ENCODE data around the gene NR4A3. TPM values are rescaled to one million over a fixed set of nuclear protein-coding genes. Genes with fewer than 3 reads are reported as not detected.

Gene NR4A3
- total RNA-seq, 1 experiment from 2014 or later = 0.24 TPM

DNA sequence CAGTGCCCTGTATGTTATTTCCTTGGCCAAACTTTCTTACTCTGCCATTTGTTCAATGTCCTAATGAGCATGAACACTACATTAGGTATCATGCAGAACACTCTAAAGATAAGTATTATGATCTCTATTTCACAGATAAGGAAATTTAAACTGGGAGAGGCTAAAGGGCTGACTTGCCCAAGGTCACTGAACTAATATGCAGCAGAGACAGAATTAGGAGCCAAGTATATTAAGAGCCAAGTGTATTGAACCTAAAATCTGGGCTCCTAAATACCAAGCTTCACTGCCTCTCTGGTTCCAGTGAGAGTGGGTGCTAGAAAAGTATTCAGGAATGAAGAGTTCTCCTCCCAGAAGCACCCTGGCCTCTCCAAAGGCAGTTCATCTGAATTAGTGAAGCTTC lies 13.5 kb downstream of the NR4A3 start:
- Histone ChIP-seq H3T11ph (ENCODE audit: low read length) (no peak overlapping the region), H3K56ac (ENCODE audit: insufficient read length, low read depth, low read length) (no peak overlapping the region), H4K8ac (replicated peaks; ENCODE audit: insufficient read length, low read depth, low read length) (no peak overlapping the region), H3K79me1 (ENCODE audit: insufficient read depth, low read depth, low read length, poor library complexity, severe bottlenecking) (no peaks in the 10 kb centered on the region), H3K18ac (ENCODE audit: insufficient read length, low read depth, low read length) (no peak overlapping the region), H3K4ac (ENCODE audit: low read depth, low read length) (no peak overlapping the region), H4K20me1 (ENCODE audit: control insufficient read depth, insufficient read depth, insufficient read length) (no peaks in the 10 kb centered on the region), H3K4me2 (ENCODE audit: insufficient read depth, insufficient read length, low read length) (no peak overlapping the region), H3K23ac (ENCODE audit: insufficient read length, low read depth, low read length) (no peak overlapping the region), H2BK20ac (ENCODE audit: low read depth, low read length, poor library complexity, severe bottlenecking) (no peak overlapping the region), H3K23me2 (ENCODE audit: insufficient read length, low read depth, low read length, poor library complexity, severe bottlenecking) (no peaks in the 10 kb centered on the region), H2BK15ac (ENCODE audit: low read depth, low read length) (no peak overlapping the region), H3K9ac (ENCODE audit: extremely low read depth, insufficient read length, low read length) (no peak overlapping the region), H3K9me3 (ENCODE audit: control insufficient read depth, low read depth, low read length) (no peaks in the 10 kb centered on the region), H3K27ac (ENCODE audit: insufficient read length, low read depth, low read length) (no peak overlapping the region), H2AK5ac (ENCODE audit: insufficient read length, low read length) (no peak overlapping the region), H4K5ac (ENCODE audit: insufficient read length, low read depth, low read length) (no peak overlapping the region), H2BK5ac (ENCODE audit: insufficient read length, low read length) (no peak overlapping the region), H2BK120ac (ENCODE audit: low read depth, low read length, poor library complexity, severe bottlenecking) (no peak overlapping the region), H4K91ac (ENCODE audit: insufficient read length, low read depth, low read length) (no peak overlapping the region), H3K4me1 (ENCODE audit: insufficient read depth, low read length) (no peaks in the 10 kb centered on the region), H2AFZ (ENCODE audit: low read length) (no peak overlapping the region), H3K27me3 (ENCODE audit: insufficient read depth, low read length) (no peaks in the 10 kb centered on the region), H3K14ac (ENCODE audit: insufficient read depth, low read length) (no peak overlapping the region), H2BK12ac (ENCODE audit: insufficient read length, low read depth, low read length) (no peak overlapping the region), H3K79me2 (ENCODE audit: insufficient read depth, low read length) (no peaks in the 10 kb centered on the region)
- Mint-ChIP-seq H3K4me3 (no peak overlapping the region), H3K27ac (no peak overlapping the region), H3K36me3 (ENCODE audit: insufficient read depth in 1 of 3, low read depth in 3 of 3) (no peaks in the 10 kb centered on the region), H3K4me1 (no peaks in the 10 kb centered on the region), H3K9me3 (no peaks in the 10 kb centered on the region), H3K27me3 (ENCODE audit: low read depth) (peaks cover 30% of the 10 kb centered on the region)
- DNase-seq = no peak
- TF ChIP-seq, protein P1, sequence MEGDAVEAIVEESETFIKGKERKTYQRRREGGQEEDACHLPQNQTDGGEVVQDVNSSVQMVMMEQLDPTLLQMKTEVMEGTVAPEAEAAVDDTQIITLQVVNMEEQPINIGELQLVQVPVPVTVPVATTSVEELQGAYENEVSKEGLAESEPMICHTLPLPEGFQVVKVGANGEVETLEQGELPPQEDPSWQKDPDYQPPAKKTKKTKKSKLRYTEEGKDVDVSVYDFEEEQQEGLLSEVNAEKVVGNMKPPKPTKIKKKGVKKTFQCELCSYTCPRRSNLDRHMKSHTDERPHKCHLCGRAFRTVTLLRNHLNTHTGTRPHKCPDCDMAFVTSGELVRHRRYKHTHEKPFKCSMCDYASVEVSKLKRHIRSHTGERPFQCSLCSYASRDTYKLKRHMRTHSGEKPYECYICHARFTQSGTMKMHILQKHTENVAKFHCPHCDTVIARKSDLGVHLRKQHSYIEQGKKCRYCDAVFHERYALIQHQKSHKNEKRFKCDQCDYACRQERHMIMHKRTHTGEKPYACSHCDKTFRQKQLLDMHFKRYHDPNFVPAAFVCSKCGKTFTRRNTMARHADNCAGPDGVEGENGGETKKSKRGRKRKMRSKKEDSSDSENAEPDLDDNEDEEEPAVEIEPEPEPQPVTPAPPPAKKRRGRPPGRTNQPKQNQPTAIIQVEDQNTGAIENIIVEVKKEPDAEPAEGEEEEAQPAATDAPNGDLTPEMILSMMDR (conservative IDR thresholded peaks at IDR 0.05) = no peak

All from H9 (cell line).